Parathyroid adenoma (tissue), 2 donors: ENCODE measurements around the gene RAB6A.

Experiments used
- H2AFZ ChIP-seq: fragments of 300-600 bp; sonication (generic); one replicate; pipeline ENCODE4 v1.7.0; 2017; ENCODE audit warnings: antibody characterized with exemption, mild to moderate bottlenecking
- H3K27ac ChIP-seq: fragments of 300-600 bp; sonication (generic); one replicate; pipeline ENCODE4 v1.7.0; 2017
- H3K27me3 ChIP-seq: fragments of 300-600 bp; sonication (generic); one replicate; pipeline ENCODE4 v1.7.0; 2017; ENCODE audit warnings: low read length; ENCODE audit not compliant: control insufficient read depth, insufficient read depth
- H3K36me3 ChIP-seq: fragments of 300-600 bp; sonication (generic); one replicate; pipeline ENCODE4 v1.7.0; 2017; ENCODE audit warnings: low read length; ENCODE audit not compliant: control insufficient read depth, insufficient read depth
- H3K4me1 ChIP-seq: fragments of 300-600 bp; sonication (generic); one replicate; pipeline ENCODE4 v1.7.0; 2017; ENCODE audit warnings: control low read depth
- H3K4me2 ChIP-seq: fragments of 300-600 bp; sonication (generic); one replicate; pipeline ENCODE4 v1.7.0; 2017; ENCODE audit warnings: low read length
- H3K4me3 ChIP-seq: fragments of 300-600 bp; sonication (generic); one replicate; pipeline ENCODE4 v1.7.0; 2017; ENCODE audit warnings: low read depth, low read length
- H3K79me2 ChIP-seq: fragments of 300-600 bp; sonication (generic); one replicate; pipeline ENCODE4 v1.7.0; 2017; ENCODE audit warnings: control low read depth
- H3K9ac ChIP-seq: fragments of 300-600 bp; sonication (generic); one replicate; pipeline ENCODE4 v1.7.0; 2017; ENCODE audit warnings: mild to moderate bottlenecking
- H3K9me3 ChIP-seq: fragments of 300-600 bp; sonication (generic); one replicate; pipeline ENCODE4 v1.7.0; 2017; ENCODE audit warnings: low read length; ENCODE audit not compliant: control insufficient read depth
- TF ChIP-seq, protein P1 (sequence below): fragments of 300-600 bp; sonication (generic); IDR thresholded peaks from one replicate; pipeline ENCODE4 v1.7.0; 2017; ENCODE audit warnings: antibody characterized with exemption, mild to moderate bottlenecking
- donor health status: primary hyperparathyroidism.

Gene RAB6A

DNA sequence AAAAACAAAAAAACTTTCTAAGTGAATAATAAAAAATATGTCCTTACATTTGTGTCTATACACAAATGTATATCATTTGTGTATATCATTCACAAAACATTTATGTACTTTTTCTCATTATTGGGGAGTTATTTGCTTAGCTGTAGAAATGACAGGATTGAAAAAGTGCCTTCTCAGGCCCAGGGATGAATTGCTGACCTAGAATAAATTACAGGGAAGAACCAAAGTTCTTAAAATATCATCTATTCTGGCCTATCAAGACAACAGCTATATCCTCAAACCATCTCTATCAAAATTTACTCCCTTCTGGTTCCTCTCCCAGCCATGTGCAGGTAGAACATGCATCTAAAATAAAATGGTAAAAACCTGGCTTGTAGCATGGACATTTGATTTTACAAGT, 1.9 kb upstream of the RAB6A start:
- H3K36me3 ChIP-seq: no peaks in the 10 kb centered on the region
- TF ChIP-seq, protein P1, sequence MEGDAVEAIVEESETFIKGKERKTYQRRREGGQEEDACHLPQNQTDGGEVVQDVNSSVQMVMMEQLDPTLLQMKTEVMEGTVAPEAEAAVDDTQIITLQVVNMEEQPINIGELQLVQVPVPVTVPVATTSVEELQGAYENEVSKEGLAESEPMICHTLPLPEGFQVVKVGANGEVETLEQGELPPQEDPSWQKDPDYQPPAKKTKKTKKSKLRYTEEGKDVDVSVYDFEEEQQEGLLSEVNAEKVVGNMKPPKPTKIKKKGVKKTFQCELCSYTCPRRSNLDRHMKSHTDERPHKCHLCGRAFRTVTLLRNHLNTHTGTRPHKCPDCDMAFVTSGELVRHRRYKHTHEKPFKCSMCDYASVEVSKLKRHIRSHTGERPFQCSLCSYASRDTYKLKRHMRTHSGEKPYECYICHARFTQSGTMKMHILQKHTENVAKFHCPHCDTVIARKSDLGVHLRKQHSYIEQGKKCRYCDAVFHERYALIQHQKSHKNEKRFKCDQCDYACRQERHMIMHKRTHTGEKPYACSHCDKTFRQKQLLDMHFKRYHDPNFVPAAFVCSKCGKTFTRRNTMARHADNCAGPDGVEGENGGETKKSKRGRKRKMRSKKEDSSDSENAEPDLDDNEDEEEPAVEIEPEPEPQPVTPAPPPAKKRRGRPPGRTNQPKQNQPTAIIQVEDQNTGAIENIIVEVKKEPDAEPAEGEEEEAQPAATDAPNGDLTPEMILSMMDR: no peak
- no peak overlapping the region for H2AFZ ChIP-seq
- H3K27me3 ChIP-seq: no peaks in the 10 kb centered on the region
- no peak overlapping the region for H3K27ac ChIP-seq
- no peak overlapping the region for H3K4me2 ChIP-seq
- no peaks in the 10 kb centered on the region for H3K9me3 ChIP-seq
- H3K4me3 ChIP-seq: no peak overlapping the region
- H3K79me2 ChIP-seq: peaks cover 12% of the 10 kb centered on the region
- H3K9ac ChIP-seq: no peak overlapping the region
- H3K4me1 ChIP-seq: no peaks in the 10 kb centered on the region

DNA sequence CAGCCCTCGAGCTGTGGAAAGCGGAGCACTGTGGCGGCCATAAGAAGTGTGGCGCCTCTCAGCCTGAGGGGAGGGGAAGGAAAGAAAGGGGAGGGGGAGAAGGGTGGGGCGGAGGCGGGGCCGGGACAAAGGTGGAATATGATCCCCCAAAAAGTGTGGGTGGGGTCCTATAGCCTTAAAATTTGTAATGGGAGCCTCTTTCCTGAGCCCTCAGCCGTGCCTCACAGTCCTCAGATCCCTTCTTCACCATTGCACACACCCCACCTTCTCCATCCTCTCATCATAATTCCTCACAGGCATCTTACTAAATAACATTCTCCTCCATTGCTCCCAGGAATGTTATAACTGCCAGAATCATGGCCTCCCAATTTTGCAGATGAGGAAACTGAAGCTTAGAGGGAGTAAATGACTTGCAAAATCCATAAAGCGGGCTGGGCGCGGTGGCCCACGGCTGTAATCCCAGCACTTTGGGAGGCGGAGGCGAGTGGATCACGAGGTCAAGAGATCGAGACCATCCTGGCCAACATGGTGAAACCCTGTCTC, 600 bp upstream of the RAB6A start:
- TF ChIP-seq, protein P1: no peak
- Histone ChIP-seq H3K79me2 (peaks cover 18% of the 10 kb centered on the region), H3K9me3 (no peaks in the 10 kb centered on the region), H3K4me2 (peak overlapping the region; percentile 44), H3K27me3 (no peaks in the 10 kb centered on the region), H3K27ac (peak overlapping the region; percentile 48), H3K36me3 (no peaks in the 10 kb centered on the region), H3K9ac (no peak overlapping the region), H3K4me3 (peak overlapping the region; percentile 40), H3K4me1 (no peaks in the 10 kb centered on the region), H2AFZ (peak overlapping the region; percentile 68)

DNA sequence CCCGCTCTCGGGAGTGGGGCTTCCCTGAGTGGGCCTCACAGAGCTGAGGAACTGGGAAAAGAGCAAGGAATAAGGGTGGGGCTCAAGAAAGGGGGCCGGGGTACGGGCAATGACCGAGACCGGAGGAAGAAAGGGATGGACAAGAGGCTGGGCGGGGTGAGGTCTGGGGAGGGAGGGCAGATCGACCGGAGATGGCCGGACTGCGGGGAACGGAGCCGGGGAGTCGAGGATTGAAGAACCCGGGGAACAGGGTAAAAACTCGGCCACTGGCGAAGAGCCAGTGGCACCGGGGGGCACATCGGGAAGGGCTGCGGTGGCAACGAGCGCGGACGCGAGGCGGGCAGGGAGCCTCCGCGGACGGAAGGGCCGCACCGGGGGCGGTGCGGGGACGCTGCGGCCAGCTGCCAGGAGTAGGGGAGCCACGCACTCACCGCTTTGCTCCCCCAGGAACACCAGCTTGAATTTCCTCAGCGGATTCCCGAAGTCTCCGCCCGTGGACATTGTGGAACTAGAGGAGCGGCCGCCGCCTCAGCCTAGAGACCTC, 667 bp downstream of the RAB6A start:
- H3K27ac ChIP-seq: peak overlapping the region; percentile 87
- peak overlapping the region; percentile 83 for H2AFZ ChIP-seq
- no peaks in the 10 kb centered on the region for H3K9me3 ChIP-seq
- H3K36me3 ChIP-seq: no peaks in the 10 kb centered on the region
- peaks cover 25% of the 10 kb centered on the region for H3K79me2 ChIP-seq
- H3K9ac ChIP-seq: peak overlapping the region; percentile 84
- no peaks in the 10 kb centered on the region for H3K4me1 ChIP-seq
- peak overlapping the region; percentile 81 for H3K4me3 ChIP-seq
- TF ChIP-seq, protein P1: no peak
- H3K4me2 ChIP-seq: peak overlapping the region; percentile 87
- no peaks in the 10 kb centered on the region for H3K27me3 ChIP-seq

DNA sequence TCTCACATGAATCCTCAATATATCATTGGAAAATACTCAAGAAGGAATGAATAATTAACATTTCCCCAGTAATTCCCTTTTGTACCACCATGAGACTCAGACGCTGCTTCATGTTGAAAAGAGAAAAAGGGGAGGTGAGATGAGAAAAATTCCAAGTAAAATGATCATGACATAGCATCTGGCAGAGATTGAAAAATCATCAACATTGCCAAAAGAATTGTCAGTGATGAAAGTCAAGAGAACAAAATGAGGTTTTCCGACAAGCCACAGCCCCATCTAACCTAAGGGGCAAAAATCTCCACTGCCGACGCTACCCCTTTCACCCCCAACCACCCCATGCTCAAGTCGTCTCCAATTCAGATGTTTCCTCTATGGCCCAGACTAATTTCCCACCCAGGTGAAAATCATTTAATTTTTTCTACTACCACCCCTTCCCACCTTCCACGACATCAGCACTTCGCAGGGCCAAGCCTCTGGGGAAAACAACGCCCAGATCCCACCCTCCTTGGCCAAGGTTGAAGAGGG, 1.2 kb downstream of the RAB6A start:
- TF ChIP-seq, protein P1: no peak
- Histone ChIP-seq H3K4me2 (peak overlapping the region; percentile 87), H3K36me3 (no peaks in the 10 kb centered on the region), H3K27ac (peak overlapping the region; percentile 87), H3K4me1 (no peaks in the 10 kb centered on the region), H3K4me3 (peak overlapping the region; percentile 81), H3K27me3 (no peaks in the 10 kb centered on the region), H3K79me2 (peaks cover 28% of the 10 kb centered on the region), H2AFZ (peak overlapping the region; percentile 83), H3K9ac (peak overlapping the region; percentile 84), H3K9me3 (no peaks in the 10 kb centered on the region)

DNA sequence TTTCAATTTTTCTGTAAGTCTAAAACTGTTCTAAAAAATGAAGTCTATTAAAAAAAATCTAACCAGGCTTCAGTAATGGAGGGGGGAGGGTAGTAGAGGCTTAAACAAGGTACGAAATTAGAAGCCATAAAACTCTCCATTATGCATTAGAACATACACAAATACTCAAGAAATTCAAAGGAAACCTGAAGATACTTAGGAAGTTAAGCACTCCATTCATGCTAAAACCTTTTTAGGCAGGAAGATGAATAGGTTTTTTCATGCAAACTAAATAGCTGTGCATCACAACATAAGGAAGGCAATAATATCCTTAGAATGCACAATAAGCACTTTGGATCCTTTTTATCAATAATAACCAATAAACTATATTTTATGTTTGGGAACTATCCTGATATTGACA, 2.4 kb downstream of the RAB6A start:
- no peaks in the 10 kb centered on the region for H3K4me1 ChIP-seq
- no peak overlapping the region for H3K27ac ChIP-seq
- no peak overlapping the region for H3K9ac ChIP-seq
- H3K79me2 ChIP-seq: peaks cover 32% of the 10 kb centered on the region
- no peak overlapping the region for H3K4me2 ChIP-seq
- no peaks in the 10 kb centered on the region for H3K9me3 ChIP-seq
- no peaks in the 10 kb centered on the region for H3K36me3 ChIP-seq
- TF ChIP-seq, protein P1: no peak
- no peak overlapping the region for H3K4me3 ChIP-seq
- no peak overlapping the region for H2AFZ ChIP-seq
- H3K27me3 ChIP-seq: no peaks in the 10 kb centered on the region
